Right kidney (tissue), 1 donor: Measurements from ENCODE around the gene VASP.
A peak's percentile ranks its signal among the peaks of the same experiment; 100 is the strongest.

Experiments
- DNase-seq: peaks from one replicate; pipeline ENCODE4 v3.0.0-alpha.2; 2016

VASP gene

DNA sequence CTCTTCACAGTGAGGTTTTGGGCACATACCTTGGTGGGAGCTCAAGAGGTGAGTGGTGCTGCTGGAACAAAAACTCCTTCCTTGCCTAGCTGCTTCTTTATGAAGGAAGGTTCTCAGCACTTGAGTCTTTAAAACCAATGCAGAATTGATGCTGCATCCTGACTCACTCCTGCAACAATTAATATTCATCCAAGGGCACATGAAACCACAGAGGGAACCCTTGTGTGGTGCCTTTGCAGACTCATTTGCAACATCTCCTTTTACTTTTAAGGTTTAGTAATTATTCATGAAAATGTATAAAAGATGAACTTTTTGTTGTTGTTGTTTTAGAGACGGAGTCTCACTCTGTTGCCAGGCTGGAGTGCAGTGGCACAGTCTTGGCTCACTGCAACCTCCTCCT is 47.2 kb downstream of the VASP start:
- DNase-seq, result no peak

- no peak for DNase-seq
Observed at GRCh38 chr19:45556835-45557234, 49.6 kb downstream of the VASP start.

DNA sequence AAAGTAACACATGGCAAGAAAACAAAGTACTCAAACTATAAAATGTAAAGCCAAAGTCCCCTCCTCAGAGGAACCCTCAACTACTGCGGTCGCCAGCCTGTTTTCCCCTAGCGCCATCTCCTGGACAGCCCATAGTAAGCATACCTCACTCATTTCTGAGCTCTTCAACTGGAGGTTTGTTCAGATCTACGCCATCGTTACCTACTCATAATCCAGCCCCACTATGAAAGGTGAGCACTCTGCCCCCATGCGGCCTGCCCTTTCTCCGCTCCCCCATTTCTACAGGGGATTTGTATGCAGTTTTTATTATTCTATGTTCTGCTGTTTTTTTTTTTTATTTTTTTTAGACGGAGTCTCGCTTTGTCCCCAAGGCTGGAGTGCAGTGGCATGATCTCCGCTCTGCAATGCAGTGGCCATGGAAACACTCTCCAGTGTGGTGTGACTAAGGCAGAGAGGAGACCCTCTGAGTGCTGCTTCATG is 51.2 kb downstream of the VASP start:
- peak; percentile 24 for DNase-seq

- no peak for DNase-seq
Observed at GRCh38 chr19:45560038-45560437, 52.8 kb downstream of the VASP start.

DNA sequence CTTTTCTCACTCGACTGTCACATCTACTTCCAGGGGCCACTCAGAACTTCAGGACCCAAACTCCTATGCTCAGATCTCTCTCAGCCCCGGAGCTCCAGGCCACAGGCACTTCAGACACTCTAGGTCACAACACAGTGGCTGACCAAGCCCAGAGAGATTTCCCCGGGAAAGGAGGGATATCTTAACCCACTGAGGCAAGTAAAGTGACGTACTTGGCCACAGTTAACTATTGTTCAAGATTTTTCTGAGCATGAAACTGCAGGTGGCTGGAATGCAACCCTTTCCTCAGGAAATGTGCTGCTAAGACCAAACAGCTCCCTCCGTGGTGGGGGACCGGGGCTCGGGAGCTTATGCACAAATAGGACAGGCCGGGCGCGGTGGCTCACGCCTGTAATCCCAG is 53.4 kb downstream of the VASP start:
- no peak for DNase-seq

- DNase-seq, result no peak
Observed at GRCh38 chr19:45564131-45564780, 57.0 kb downstream of the VASP start.

- DNase-seq, result no peak
Observed at GRCh38 chr19:45567609-45568008, 60.3 kb downstream of the VASP start.

DNA sequence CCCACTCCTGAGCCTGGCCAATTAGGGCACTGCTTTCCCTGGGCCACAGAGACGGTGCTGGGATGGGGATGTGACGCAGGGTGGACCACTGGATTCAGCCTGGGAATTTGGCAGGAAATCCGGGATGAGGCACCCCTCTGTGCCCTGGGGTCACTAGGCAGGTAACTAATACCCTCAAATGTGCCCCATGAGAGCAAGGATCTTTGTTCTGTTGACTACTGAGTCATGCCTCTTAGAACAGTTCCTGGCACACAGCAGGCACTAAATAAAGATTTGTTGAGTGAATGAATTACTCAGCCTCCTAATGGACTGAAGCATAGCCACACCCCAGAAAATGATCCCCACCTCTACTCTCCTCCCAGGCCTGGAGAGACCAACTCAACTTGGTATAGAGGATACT is 61.5 kb downstream of the VASP start:
- DNase-seq, result no peak

DNA sequence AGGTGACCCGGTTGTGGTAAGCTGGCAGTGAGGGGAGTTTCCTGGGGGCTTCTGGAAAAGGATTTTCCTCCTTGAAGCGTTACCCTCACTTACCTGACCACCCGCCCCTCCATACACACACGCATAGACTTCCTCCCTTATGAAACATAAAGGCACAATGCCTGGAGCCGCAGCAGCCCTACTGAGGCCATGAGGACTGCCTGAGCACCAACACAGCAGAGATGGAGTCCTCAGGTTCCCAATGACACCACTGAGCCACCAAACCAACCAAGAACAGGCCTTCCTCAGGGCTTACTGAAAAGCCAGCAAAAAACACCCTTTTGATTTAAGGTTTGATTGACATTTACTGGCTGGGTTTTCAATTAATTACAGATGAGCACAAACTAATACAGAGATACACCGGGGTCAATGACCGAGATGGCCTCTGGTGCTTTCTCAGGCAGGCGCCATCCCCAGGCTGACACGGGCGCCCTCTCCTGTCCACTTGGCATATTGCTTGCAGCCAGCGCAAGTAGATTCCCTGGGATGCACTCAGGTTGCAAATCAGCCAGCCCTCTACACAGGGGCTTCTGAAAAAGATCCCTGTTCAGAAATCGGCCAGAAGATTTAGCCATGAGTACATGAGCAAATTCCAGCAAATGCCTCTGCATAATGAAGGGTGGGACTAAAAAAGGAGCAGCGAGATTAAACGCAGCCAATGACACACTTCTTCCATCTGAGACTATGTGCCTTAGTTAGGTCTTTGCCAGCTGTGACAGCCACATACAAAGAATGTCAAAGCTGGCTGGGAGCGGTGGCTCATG is 62.5 kb downstream of the VASP start:
- no peak for DNase-seq

DNA sequence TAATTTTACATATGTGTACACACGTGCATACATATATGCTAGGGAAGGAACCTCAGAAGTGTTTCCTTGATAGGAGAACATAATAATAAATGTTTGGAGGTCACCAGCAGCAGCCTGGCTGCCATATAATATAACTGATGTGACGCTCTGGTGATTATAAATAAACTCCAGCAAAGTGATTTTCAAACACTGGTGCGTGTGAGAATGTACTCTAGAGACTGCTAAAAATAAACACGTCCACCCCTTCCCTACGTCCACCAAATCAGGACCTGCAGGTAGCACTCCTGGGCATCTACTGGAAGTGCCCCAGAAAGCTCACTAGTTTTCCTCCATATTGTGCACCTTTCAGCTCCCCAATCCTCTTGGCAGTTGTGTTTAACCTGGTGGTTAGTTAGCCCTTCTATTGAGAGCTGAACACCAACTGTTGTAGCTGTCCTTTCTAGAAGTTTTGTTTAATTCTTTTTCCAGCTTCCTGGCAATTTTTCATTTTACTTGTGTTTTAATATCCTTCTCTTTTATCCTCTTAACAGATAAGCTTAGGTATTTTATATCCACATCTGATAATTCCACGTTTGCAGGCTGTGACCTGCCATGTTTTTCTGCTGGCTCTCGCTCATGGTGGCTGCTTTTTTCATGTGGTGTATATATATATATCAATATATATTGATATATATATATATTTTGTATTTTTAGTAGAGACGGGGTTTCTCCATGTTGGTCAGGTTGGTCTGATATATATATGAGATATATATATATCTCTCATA is 64.4 kb downstream of the VASP start:
- DNase-seq, result no peak

DNA sequence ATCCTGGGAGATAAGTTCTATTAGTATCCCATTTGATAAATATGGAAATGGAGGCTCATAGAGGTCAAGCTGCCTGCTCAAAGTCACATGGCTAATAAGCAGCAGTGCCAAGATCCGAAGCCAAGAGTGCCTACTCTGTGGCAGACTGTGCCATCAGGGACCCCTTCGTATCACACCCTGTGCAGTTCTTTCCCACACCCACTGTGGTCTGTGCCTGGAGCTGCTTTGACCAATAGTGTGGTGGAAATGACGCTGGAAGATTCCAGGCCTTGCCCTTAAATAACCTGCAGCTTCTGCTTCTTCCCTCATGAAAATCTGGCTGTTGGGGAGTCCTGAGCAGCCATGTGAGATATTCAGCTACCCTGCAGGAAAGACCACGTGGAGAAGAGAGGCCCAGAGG is 67.2 kb downstream of the VASP start:
- DNase-seq, result no peak

GRCh38 chr19:45575216-45575615 is 67.9 kb downstream of the VASP start:
- DNase-seq, result no peak
